ENCODE data around the gene GPATCH8.

The GPATCH8 gene

GRCh38 chr17:44523672-44523972 lies 20.4 kb upstream of the GPATCH8 start:
- no peak for DNase-seq

GRCh38 chr17:44522883-44523671 lies 19.9 kb upstream of the GPATCH8 start:
- DNase-seq = peak; percentile 76

- no peak for DNase-seq
These were observed 14.8 kb upstream of the GPATCH8 start for GRCh38 chr17:44518032-44518431.

GRCh38 chr17:44511241-44512134 lies 8.3 kb upstream of the GPATCH8 start:
- DNase-seq = peak; percentile 44

- peak; percentile 9 for DNase-seq
These were observed 3.9 kb upstream of the GPATCH8 start for GRCh38 chr17:44506939-44507604.

- DNase-seq = no peak
These were observed 534 bp downstream of the GPATCH8 start for GRCh38 chr17:44502598-44503146.

- DNase-seq = peak; percentile 9
These were observed 1.3 kb downstream of the GPATCH8 start for GRCh38 chr17:44501866-44502375.

GRCh38 chr17:44499722-44500121 lies 3.5 kb downstream of the GPATCH8 start:
- DNase-seq = no peak

- no peak for DNase-seq
These were observed 6.4 kb downstream of the GPATCH8 start for GRCh38 chr17:44496815-44497214.

- DNase-seq = peak; percentile 15
These were observed 9.9 kb downstream of the GPATCH8 start for GRCh38 chr17:44493339-44493738.

GRCh38 chr17:44492706-44493272 lies 10.4 kb downstream of the GPATCH8 start:
- peak; percentile 19 for DNase-seq

- DNase-seq = no peak
These were observed 13.6 kb downstream of the GPATCH8 start for GRCh38 chr17:44489581-44489980.

- no peak for DNase-seq
These were observed 16.0 kb downstream of the GPATCH8 start for GRCh38 chr17:44487170-44487569.

- DNase-seq = no peak
These were observed 29.8 kb downstream of the GPATCH8 start for GRCh38 chr17:44473367-44473766.

GRCh38 chr17:44469676-44470075 lies 33.5 kb downstream of the GPATCH8 start:
- DNase-seq = no peak

GRCh38 chr17:44467108-44467507 lies 36.1 kb downstream of the GPATCH8 start:
- no peak for DNase-seq

GRCh38 chr17:44466339-44466738 lies 36.9 kb downstream of the GPATCH8 start:
- DNase-seq = no peak

GRCh38 chr17:44465897-44466296 lies 37.3 kb downstream of the GPATCH8 start:
- no peak for DNase-seq

GRCh38 chr17:44465276-44465675 lies 37.9 kb downstream of the GPATCH8 start:
- DNase-seq = no peak

GRCh38 chr17:44464037-44464436 lies 39.2 kb downstream of the GPATCH8 start:
- no peak for DNase-seq

- no peak for DNase-seq
These were observed 51.4 kb downstream of the GPATCH8 start for GRCh38 chr17:44451832-44452231.

- DNase-seq = no peak
These were observed 52.1 kb downstream of the GPATCH8 start for GRCh38 chr17:44451016-44451627.

All from activated CD8-positive, alpha-beta memory T cell treated with anti-CD3 and anti-CD28 coated beads for 24 hours (primary cell).